Measurements from ENCODE around the gene GLDC.

- no peak for TF ChIP-seq CTCF (IDR thresholded peaks at IDR 0.05)
- no peak for TF ChIP-seq POLR2AphosphoS5 (IDR thresholded peaks at IDR 0.05; ENCODE audit: low read depth, low read length)
- no peak for TF ChIP-seq REST (IDR thresholded peaks at IDR 0.05; ENCODE audit: insufficient read depth in 1 of 2, low read depth in 2 of 2, low read length in 1 of 2)
- TF ChIP-seq TCF7L2 (IDR thresholded peaks at IDR 0.05; ENCODE audit: low read depth, low read length), result no peak
- TF ChIP-seq SIN3A (IDR thresholded peaks at IDR 0.05; ENCODE audit: borderline replicate concordance, insufficient read depth, low read depth, low read length), result no peak
Observed at GRCh38 chr9:6553866-6554265, 91.7 kb downstream of the GLDC start.

All from Panc1 (cell line).